SU-DHL-6 (cell line): ENCODE data around the gene ZNF804A.

Experiments
- H2AFZ ChIP-seq: fragments of 200-600 bp; sonication (generic); 2 replicates; pipeline ENCODE4 v1.6.1; 2014; ENCODE audit warnings: low read depth, mild to moderate bottlenecking, moderate library complexity, mixed read lengths, antibody characterized with exemption, low read length; ENCODE audit not compliant: severe bottlenecking
- H3F3A ChIP-seq: fragments of 200-600 bp; shearing (Covaris generic); 2 replicates; pipeline ENCODE4 v1.6.0; 2016; ENCODE audit warnings: antibody characterized with exemption, mild to moderate bottlenecking; ENCODE audit not compliant: insufficient read depth
- H3K27ac ChIP-seq: fragments of 200-600 bp; sonication (generic); 2 replicates; pipeline ENCODE4 v1.5.1; 2016; ENCODE audit warnings: low read depth, mild to moderate bottlenecking, low read length, moderate library complexity, mixed read lengths
- H3K27me3 ChIP-seq: fragments of 200-600 bp; sonication (generic), shearing (Covaris generic); 2 replicates; pipeline ENCODE4 v1.6.0; 2014; ENCODE audit warnings: mild to moderate bottlenecking, low read length
- H3K36me3 ChIP-seq: fragments of 200-600 bp; sonication (generic); 2 replicates; pipeline ENCODE4 v1.6.1; 2014; ENCODE audit warnings: mild to moderate bottlenecking, low read length, mixed read lengths
- H3K4me2 ChIP-seq: fragments of 300-600, 200-600 bp; shearing (Covaris generic), sonication (generic); 2 replicates; pipeline ENCODE4 v1.6.0; 2014; ENCODE audit warnings: low read length, low read depth, mild to moderate bottlenecking; ENCODE audit not compliant: poor library complexity, severe bottlenecking
- H3K4me3 ChIP-seq: fragments of 200-600 bp; sonication (generic); 2 replicates; pipeline ENCODE4 v1.5.1; 2014; ENCODE audit warnings: antibody characterized with exemption, low read length, mild to moderate bottlenecking, mixed read lengths; ENCODE audit not compliant: insufficient read depth, poor library complexity, severe bottlenecking
- H3K79me2 ChIP-seq: fragments of 200-600 bp; sonication (generic); 2 replicates; pipeline ENCODE4 v1.6.1; 2014; ENCODE audit warnings: mild to moderate bottlenecking, low read length, moderate library complexity; ENCODE audit not compliant: insufficient read depth
- H3K9ac ChIP-seq: fragments of 200-600 bp; sonication (generic); 2 replicates; pipeline ENCODE4 v1.7.0; 2014; ENCODE audit warnings: mild to moderate bottlenecking, low read length
- H3K9me2 ChIP-seq: fragments of 200-600 bp; sonication (generic); replicated peaks from 2 replicates; pipeline ENCODE4 v1.6.1; 2014; ENCODE audit warnings: low read length; ENCODE audit not compliant: insufficient read depth
- H3K9me3 ChIP-seq: fragments of 200-600 bp; sonication (generic); 2 replicates; pipeline ENCODE4 v1.6.1; 2014; ENCODE audit warnings: low read length, mixed read lengths; ENCODE audit not compliant: insufficient read depth
- H4K20me1 ChIP-seq: fragments of 200-600 bp; sonication (generic); 2 replicates; pipeline ENCODE4 v1.6.1; 2014; ENCODE audit warnings: low read depth, mild to moderate bottlenecking, antibody characterized with exemption, low read length, moderate library complexity, mixed read lengths
- EZH2phosphoT487 ChIP-seq: fragments of 200-600 bp; sonication (generic), shearing (Covaris generic); conservative IDR thresholded peaks from 2 replicates; pipeline ENCODE4 v1.6.1; 2018; ENCODE audit warnings: mild to moderate bottlenecking, antibody characterized with exemption, low read length, moderate library complexity, mixed read lengths
- TF ChIP-seq, protein P1 (sequence below): fragments of 200-600 bp; sonication (generic); IDR thresholded peaks from one replicate; pipeline ENCODE4 v1.5.1; 2017; ENCODE audit warnings: antibody characterized with exemption, mild to moderate bottlenecking, low read length, moderate library complexity; ENCODE audit not compliant: insufficient read depth, poor library complexity, severe bottlenecking

The ZNF804A gene

DNA sequence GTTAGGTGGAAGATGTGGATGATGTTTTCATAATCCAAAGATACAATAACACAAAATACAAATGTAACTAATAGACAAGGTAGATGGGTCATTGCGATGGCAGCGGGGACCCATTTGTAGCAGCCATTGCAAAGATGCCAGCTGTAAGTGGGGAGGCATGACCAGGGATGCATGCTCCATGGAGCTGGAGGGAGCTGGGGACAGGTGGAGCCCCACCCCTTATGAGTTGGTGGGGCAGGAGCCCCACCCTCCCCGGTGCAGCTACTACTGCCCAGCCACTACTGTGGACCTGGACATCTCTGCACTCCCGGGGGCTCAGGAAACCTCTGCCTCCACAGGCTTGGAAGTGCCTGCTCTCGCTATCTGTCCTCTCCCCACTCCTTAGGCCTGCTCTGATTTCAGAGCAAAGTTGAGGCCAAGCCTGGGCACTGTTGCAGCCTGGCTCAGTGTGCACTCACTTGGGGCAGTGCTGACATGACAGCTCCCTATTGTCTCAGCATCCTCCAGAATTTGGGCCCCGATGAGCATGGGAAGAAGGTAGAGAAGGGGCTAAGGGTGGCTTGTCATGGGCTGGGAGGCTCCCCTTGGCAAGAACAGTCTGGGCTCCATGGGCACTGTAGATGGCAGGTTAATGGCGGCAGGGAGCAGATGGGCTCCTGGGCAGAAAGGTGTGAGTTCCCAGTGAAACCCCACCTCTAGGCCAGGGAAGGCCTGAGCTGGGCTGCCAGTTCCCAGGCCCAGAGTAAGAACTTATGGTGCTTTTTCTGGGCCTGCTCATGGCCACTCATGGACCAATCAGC, 81.1 kb downstream of the ZNF804A start:
- H3K9me3 ChIP-seq = no peaks in the 10 kb centered on the region; the same call in 1 of the 2 replicates
- peaks cover 35% of the 10 kb centered on the region for H3K36me3 ChIP-seq
- no peak overlapping the region for H3K4me2 ChIP-seq
- H4K20me1 ChIP-seq = peaks cover 19% of the 10 kb centered on the region
- H3K9me2 ChIP-seq = no peaks in the 10 kb centered on the region
- peaks cover 16% of the 10 kb centered on the region; the same call in 1 of the 2 replicates for H3F3A ChIP-seq
- TF ChIP-seq, protein P1, sequence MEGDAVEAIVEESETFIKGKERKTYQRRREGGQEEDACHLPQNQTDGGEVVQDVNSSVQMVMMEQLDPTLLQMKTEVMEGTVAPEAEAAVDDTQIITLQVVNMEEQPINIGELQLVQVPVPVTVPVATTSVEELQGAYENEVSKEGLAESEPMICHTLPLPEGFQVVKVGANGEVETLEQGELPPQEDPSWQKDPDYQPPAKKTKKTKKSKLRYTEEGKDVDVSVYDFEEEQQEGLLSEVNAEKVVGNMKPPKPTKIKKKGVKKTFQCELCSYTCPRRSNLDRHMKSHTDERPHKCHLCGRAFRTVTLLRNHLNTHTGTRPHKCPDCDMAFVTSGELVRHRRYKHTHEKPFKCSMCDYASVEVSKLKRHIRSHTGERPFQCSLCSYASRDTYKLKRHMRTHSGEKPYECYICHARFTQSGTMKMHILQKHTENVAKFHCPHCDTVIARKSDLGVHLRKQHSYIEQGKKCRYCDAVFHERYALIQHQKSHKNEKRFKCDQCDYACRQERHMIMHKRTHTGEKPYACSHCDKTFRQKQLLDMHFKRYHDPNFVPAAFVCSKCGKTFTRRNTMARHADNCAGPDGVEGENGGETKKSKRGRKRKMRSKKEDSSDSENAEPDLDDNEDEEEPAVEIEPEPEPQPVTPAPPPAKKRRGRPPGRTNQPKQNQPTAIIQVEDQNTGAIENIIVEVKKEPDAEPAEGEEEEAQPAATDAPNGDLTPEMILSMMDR = no peak
- no peak for TF ChIP-seq EZH2phosphoT487
- peaks cover 95% of the 10 kb centered on the region for H3K79me2 ChIP-seq
- no peaks in the 10 kb centered on the region for H3K27me3 ChIP-seq
- H3K27ac ChIP-seq = no peak overlapping the region
- no peak overlapping the region for H3K4me3 ChIP-seq
- H2AFZ ChIP-seq = no peak overlapping the region
- H3K9ac ChIP-seq = no peak overlapping the region

DNA sequence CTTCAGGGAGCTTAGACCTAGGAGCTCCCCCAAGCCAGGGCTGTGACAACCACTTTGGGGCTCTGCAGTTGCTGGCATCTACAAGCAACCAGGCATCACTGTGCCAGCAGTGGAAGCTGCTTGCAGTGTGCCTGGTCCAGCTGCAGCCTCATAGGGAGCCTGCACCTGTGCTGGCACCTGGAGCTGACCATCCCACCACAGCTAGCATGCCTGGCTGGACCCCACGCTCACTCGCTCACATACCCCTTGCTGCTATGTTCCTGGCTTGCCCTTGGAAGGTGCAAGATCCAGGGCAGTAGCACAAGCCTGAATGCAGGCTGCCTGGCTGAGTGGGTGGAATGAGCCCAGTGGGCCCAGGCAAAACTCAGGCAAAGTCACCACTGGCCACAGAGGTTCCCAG, 82.5 kb downstream of the ZNF804A start:
- no peaks in the 10 kb centered on the region for H3K9me2 ChIP-seq
- H3F3A ChIP-seq = peaks cover 16% of the 10 kb centered on the region; the same call in 1 of the 2 replicates
- no peaks in the 10 kb centered on the region; the same call in 1 of the 2 replicates for H3K9me3 ChIP-seq
- no peak overlapping the region for H3K27ac ChIP-seq
- H3K27me3 ChIP-seq = no peaks in the 10 kb centered on the region
- TF ChIP-seq, protein P1 = no peak
- TF ChIP-seq EZH2phosphoT487 = no peak
- no peak overlapping the region for H3K4me2 ChIP-seq
- H4K20me1 ChIP-seq = peaks cover 16% of the 10 kb centered on the region
- no peak overlapping the region for H3K9ac ChIP-seq
- H3K79me2 ChIP-seq = peaks cover 96% of the 10 kb centered on the region
- no peak overlapping the region for H3K4me3 ChIP-seq
- H2AFZ ChIP-seq = no peak overlapping the region
- H3K36me3 ChIP-seq = peaks cover 21% of the 10 kb centered on the region

DNA sequence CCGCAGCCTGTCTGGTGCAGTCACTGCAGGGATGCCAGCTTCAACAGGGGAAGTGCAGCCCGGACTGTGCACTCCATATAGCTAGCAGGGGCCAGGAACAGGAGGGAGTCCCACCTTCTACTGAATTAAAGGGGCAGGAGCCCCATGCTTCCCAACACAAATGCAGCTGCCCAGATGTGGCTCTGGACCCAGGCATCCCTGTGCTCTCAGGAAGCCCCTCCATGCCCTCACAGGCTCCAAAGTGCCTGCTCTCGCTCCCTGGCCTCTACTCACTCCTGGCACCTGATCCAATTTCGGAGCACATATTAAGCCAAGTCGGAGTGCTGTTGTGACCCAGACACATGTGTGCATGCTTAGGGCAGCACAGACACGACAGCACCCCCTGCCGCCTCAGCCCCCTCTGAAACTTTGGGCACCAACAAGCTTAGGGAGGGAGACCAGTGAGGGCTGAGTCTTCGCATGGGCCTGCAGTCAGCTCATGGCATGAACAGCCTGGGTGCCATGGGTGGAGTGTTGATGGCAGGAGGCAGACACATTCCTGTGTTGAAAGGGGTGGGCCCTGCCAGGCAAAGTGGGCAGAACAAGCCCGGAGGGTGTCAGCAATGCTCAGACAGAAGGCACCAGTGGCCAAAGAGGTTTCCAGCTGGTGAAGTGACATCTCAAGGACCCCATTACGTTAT, 83.5 kb downstream of the ZNF804A start:
- Histone ChIP-seq H2AFZ (no peak overlapping the region), H3K27me3 (no peaks in the 10 kb centered on the region), H3K36me3 (peaks cover 13% of the 10 kb centered on the region), H3K27ac (no peak overlapping the region), H3K79me2 (peaks cover 98% of the 10 kb centered on the region), H3K4me2 (no peak overlapping the region), H3K9me3 (no peaks in the 10 kb centered on the region; the same call in 1 of the 2 replicates), H4K20me1 (peaks cover 21% of the 10 kb centered on the region), H3F3A (peaks cover 16% of the 10 kb centered on the region; the same call in 1 of the 2 replicates), H3K4me3 (no peak overlapping the region), H3K9me2 (no peaks in the 10 kb centered on the region), H3K9ac (no peak overlapping the region)
- TF ChIP-seq EZH2phosphoT487 = no peak
- TF ChIP-seq, protein P1 = no peak
